CD4-positive, alpha-beta T cell treated with Interleukin-15 for 4 hours (primary cell): ENCODE data around the gene LTBP1.
"Not testable (repeated sequence)": the region's sequence is repeated elsewhere in the genome, so short reads cannot be mapped to it uniquely, and the experiment has no call there.

Experiments used
- DNase-seq: peaks from one replicate; pipeline ENCODE4 v3.0.0-alpha.2; 2020; ENCODE audit warnings: low spot score

The LTBP1 gene

GRCh38 chr2:33225350-33225749 is 278.6 kb downstream of the LTBP1 start:
- DNase-seq = no peak

DNA sequence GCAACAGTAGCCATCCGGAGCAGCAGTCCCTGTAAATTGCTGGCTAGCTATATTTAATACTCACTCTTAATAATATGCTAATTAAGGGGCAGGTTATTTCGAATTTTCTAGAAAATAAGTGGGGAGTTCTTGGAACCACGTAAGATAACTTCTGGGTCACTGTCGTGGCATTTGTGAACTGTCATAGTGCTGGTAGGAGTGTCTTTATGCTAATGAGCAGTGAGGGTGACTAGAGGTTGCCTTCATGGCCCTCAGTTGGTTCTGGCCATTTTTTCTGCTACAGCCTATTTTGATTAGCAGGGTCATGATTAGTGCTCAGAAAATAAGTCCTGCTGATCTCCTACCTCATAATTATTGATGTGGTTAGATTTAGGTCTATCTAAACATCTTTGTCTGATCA is 279.8 kb downstream of the LTBP1 start:
- no peak for DNase-seq

DNA sequence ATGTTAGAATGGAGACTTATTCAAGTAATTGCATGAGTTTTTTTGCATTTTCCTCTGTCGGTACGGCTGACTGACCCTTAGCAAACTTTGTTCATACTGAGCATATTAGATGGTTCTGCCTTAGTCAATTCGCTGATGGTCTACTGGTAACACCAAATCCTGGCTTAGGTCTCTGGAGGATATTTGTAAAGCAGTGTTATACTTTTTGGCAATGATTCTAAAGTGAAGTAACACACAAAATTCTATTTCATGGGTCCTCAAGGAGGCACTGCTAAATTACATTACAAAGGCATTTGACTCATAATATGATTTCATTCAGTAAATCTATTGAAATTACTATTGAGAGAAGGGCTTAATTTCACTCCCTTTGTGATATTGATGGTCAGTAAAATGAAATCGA is 282.9 kb downstream of the LTBP1 start:
- DNase-seq = no peak

DNA sequence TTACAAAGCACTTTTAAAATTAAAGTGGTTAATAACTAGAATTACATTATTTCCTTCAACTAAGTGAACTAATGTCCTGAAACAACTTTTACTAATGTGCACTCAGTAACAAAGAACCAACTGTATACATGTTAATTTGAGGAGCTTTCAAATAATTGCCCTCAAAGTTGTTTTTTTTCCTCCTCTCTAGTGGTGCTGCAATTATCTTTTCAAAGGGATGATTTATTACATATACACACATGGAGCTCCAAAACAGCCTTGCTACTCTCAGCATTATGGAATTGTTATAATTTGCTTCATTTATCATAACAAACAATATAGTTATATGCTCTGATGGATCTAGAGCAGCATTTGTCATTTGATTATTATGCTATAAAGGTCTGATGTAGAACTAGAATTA is 283.4 kb downstream of the LTBP1 start:
- DNase-seq = no peak

GRCh38 chr2:33230842-33231241 is 284.1 kb downstream of the LTBP1 start:
- no peak for DNase-seq

- not testable (repeated sequence) for DNase-seq
Measured at GRCh38 chr2:33235559-33235958, 288.8 kb downstream of the LTBP1 start.

- DNase-seq = no peak
Measured at GRCh38 chr2:33236482-33237385, 290.0 kb downstream of the LTBP1 start.

DNA sequence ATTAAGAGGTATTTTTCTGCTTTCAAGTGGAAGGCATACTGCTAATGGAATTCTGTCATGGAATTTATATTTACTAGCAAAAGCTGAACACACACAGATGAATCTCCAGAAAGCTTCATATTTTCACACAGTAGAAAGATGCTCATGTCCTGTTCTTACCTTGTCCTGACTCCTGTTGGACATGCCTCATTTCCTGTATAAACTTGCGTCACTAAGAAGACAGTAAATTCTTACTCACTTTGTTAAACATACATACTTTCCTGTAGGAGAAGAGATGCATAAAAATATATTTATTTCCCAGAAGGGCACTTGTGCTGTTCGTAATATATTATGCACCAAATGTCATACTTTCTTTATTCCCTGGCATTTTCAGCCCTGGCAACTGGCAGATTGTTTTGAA is 291.4 kb downstream of the LTBP1 start:
- DNase-seq = no peak

DNA sequence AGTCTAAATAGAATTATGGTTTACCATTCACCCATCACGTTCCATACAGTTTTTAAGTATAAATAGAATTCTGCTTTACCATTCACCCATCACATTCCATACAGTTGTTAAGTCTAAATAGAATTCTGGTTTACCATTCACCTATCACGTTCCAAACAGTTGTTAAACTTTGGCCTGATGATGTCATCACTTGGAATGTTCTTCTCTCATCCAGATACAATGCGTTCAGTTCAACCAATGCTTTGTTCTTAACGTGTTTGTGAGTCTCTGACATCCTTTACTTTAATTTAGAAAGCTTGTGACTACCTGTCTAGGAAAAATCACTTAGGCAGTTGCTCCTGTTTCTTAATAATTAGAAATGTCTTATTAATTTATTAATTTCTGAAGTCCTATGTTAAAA is 293.4 kb downstream of the LTBP1 start:
- DNase-seq = no peak

- no peak for DNase-seq
Measured at GRCh38 chr2:33241072-33241471, 294.3 kb downstream of the LTBP1 start.

- DNase-seq = no peak
Measured at GRCh38 chr2:33241581-33241980, 294.8 kb downstream of the LTBP1 start.

DNA sequence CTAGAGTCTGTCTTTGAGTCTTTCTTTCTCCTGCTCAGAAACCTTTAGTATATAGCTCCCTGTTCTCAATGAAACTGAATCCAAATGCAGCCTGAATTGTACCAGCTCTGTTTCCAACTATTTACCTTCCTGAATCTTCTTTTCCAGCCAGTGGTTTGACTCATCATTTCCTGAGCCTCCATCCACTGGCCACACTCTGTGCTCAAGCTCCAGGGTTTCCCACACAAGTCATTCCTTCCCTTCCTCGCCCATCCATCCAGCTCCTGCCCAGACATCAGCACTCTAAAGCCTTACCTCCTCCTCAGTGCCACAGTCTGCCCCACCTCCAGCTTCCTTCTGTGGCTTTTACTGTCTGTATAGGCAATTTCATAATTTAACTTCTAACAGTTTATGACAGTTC is 296.1 kb downstream of the LTBP1 start:
- DNase-seq = no peak

DNA sequence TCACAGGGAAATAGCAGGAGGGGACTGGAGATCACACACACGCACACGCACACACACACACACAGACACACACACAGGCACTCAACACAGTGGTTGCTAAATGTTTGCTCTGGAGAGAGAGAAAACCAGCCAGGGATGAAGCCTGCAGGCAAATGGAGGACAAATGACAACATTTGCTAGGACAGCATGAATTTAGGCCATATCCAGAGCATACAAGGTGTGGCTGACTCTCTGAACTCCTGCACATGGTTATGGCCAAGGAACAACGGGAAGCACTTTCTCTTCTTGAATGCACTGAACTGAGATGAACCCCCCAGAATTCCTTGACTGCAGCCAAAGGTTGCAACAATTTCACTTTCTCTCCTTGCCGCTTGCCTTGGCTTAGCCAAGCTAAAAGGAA is 299.7 kb downstream of the LTBP1 start:
- no peak for DNase-seq

DNA sequence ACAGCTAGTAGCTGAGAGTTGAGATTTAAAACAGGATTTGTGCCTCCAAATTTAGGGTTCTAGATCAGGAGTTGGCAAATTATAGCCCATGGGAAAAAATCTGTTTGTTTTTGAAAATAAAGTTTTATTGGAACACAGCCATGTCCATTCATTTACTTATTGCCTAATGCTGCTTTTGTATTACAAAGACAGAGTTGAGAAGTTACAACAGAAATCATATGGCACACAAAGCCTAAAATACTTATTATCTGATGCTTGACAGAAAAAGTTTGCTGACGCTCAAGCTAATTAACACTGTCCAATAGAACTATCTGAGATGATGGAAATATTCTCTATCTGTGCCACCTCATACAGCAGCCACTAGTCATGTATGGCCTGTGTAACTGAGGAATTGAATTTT is 300.6 kb downstream of the LTBP1 start:
- DNase-seq = no peak

GRCh38 chr2:33250417-33251029 is 303.8 kb downstream of the LTBP1 start:
- no peak for DNase-seq

- DNase-seq = no peak
Measured at GRCh38 chr2:33256162-33256755, 309.5 kb downstream of the LTBP1 start.

GRCh38 chr2:33258387-33258786 is 311.6 kb downstream of the LTBP1 start:
- no peak for DNase-seq

- DNase-seq = no peak
Measured at GRCh38 chr2:33262097-33262496, 315.3 kb downstream of the LTBP1 start.

GRCh38 chr2:33264766-33265165 is 318.0 kb downstream of the LTBP1 start:
- no peak for DNase-seq

GRCh38 chr2:33265584-33266338 is 319.0 kb downstream of the LTBP1 start:
- no peak for DNase-seq

DNA sequence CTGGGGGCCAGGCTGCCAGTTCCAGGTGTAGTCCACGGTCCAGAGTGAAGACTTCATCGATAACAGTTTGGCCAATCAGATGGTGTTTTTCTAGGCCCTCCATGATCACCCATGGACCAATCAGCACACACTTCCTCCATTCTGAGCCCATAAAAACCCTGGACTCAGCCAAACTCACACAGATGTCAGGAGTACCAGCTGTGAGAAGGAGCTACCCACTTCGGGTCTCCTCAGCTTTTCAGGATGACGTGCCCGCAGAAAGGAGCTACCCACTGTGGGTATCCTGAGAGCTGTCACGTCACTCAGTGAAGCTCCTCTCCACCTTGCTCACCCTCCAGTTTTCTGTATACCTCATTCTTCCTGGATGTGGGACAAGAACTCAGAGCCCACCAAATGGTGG is 319.7 kb downstream of the LTBP1 start:
- no peak for DNase-seq

GRCh38 chr2:33267043-33267442 is 320.3 kb downstream of the LTBP1 start:
- no peak for DNase-seq

DNA sequence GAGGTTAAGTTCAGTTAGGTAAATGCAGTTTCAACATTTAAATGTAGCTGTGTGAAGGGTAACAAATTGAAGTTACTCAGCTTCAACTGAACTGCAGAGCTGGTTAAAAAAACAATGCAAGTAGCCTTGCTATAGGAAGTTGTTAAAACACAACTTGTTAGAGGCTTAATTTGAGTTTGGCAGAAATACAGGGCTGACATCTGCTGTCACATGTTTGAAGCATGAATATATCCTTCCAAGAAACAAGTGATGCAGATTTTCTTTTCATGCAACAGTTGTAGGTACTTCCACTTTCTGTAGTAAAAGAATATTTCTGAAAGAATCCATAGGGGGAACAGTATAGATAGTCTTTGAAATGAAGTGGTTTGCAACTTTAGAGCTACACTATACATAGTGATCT is 321.0 kb downstream of the LTBP1 start:
- no peak for DNase-seq
